Measurements from ENCODE around the gene PARP9.

- TF ChIP-seq ZNF24 (IDR thresholded peaks at IDR 0.05) (no peak), CTCF (IDR thresholded peaks at IDR 0.05 in 2 of 3, conservative IDR thresholded peaks at IDR 0.05 in 1 of 3; ENCODE audit: control insufficient read depth in 2 of 3, extremely low read depth in 1 of 3, insufficient read depth in 1 of 3, low read depth in 3 of 3, low read length in 3 of 3) (no peak)
Measured at GRCh38 chr3:122598151-122598550, 34.1 kb upstream of the PARP9 start.

All from GM12878 (cell line).